ENCODE data around the gene SMYD4.
"Not testable (repeated sequence)": the region's sequence is repeated elsewhere in the genome, so short reads cannot be mapped to it uniquely, and the experiment has no call there.

SMYD4 gene

GRCh38 chr17:1829216-1829591 is 498 bp downstream of the SMYD4 start:
- no peak for DNase-seq

- DNase-seq: no peak
Observed at GRCh38 chr17:1820528-1821252, 9.0 kb downstream of the SMYD4 start.

- no peak for DNase-seq
Observed at GRCh38 chr17:1813088-1813487, 16.6 kb downstream of the SMYD4 start.

GRCh38 chr17:1810450-1811103 is 19.1 kb downstream of the SMYD4 start:
- no peak for DNase-seq

- DNase-seq: not testable (repeated sequence)
Observed at GRCh38 chr17:1809815-1810214, 19.9 kb downstream of the SMYD4 start.

- DNase-seq: no peak
Observed at GRCh38 chr17:1808644-1809043, 21.1 kb downstream of the SMYD4 start.

GRCh38 chr17:1807890-1808289 is 21.8 kb downstream of the SMYD4 start:
- DNase-seq: no peak

GRCh38 chr17:1803280-1803679 is 26.4 kb downstream of the SMYD4 start:
- no peak for DNase-seq

GRCh38 chr17:1802429-1802828 is 27.3 kb downstream of the SMYD4 start:
- DNase-seq: no peak

- no peak for DNase-seq
Observed at GRCh38 chr17:1800712-1801111, 29.0 kb downstream of the SMYD4 start.

GRCh38 chr17:1800240-1800639 is 29.5 kb downstream of the SMYD4 start:
- no peak for DNase-seq

GRCh38 chr17:1797846-1798245 is 31.9 kb downstream of the SMYD4 start:
- DNase-seq: not testable (repeated sequence)

GRCh38 chr17:1797323-1797722 is 32.4 kb downstream of the SMYD4 start:
- no peak for DNase-seq

- no peak for DNase-seq
Observed at GRCh38 chr17:1796800-1797199, 32.9 kb downstream of the SMYD4 start.

GRCh38 chr17:1793447-1793806 is 36.3 kb downstream of the SMYD4 start:
- DNase-seq: no peak

GRCh38 chr17:1792495-1793446 is 36.9 kb downstream of the SMYD4 start:
- no peak for DNase-seq

GRCh38 chr17:1789936-1790335 is 39.8 kb downstream of the SMYD4 start:
- no peak for DNase-seq

- DNase-seq: no peak
Observed at GRCh38 chr17:1787301-1787902, 42.3 kb downstream of the SMYD4 start.

GRCh38 chr17:1786708-1787107 is 43.0 kb downstream of the SMYD4 start:
- DNase-seq: no peak

GRCh38 chr17:1785930-1786329 is 43.8 kb downstream of the SMYD4 start:
- DNase-seq: no peak

- DNase-seq: no peak
Observed at GRCh38 chr17:1783834-1784611, 45.7 kb downstream of the SMYD4 start.

- DNase-seq: no peak
Observed at GRCh38 chr17:1783271-1783670, 46.4 kb downstream of the SMYD4 start.
